GM06990 (cell line): Measurements from ENCODE around the gene ANKMY1.
"Not testable (repeated sequence)": the region's sequence is repeated elsewhere in the genome, so short reads cannot be mapped to it uniquely, and the experiment has no call there.

Experiments used
- DNase-seq: peaks from one replicate; pipeline ENCODE4 v3.0.0-alpha.2; 2011; ENCODE audit not compliant: insufficient read length; ENCODE audit errors: extremely low read depth
- H3K27me3 ChIP-seq: replicated peaks from 2 replicates; pipeline ENCODE4 v1.6.0; 2011; ENCODE audit warnings: low read length; ENCODE audit not compliant: control insufficient read depth, insufficient read depth
- H3K36me3 ChIP-seq: 2 replicates; pipeline ENCODE4 v1.5.1; 2011; ENCODE audit warnings: low read length; ENCODE audit not compliant: control insufficient read depth, insufficient read depth
- H3K4me3 ChIP-seq: replicated peaks from 2 replicates; pipeline ENCODE4 v1.5.1; 2011; ENCODE audit warnings: low read depth, mild to moderate bottlenecking, control low read depth, low read length
- CTCF ChIP-seq: IDR thresholded peaks from 2 replicates; pipeline ENCODE4 v1.5.1; 2011; ENCODE audit warnings: low read length, control low read depth, mild to moderate bottlenecking, inconsistent platforms; ENCODE audit not compliant: insufficient read depth, poor library complexity, severe bottlenecking

The ANKMY1 gene

GRCh38 chr2:240526521-240526920, 31.3 kb downstream of the ANKMY1 start:
- Histone ChIP-seq H3K4me3 (no peak overlapping the region), H3K36me3 (peaks cover 14% of the 10 kb centered on the region), H3K27me3 (no peaks in the 10 kb centered on the region)
- DNase-seq: no peak
- no peak for TF ChIP-seq CTCF

- no peak for TF ChIP-seq CTCF
- H3K36me3 ChIP-seq: peaks cover 14% of the 10 kb centered on the region
- H3K27me3 ChIP-seq: no peaks in the 10 kb centered on the region
- DNase-seq: no peak
- H3K4me3 ChIP-seq: no peak overlapping the region
Observed at GRCh38 chr2:240525802-240526201, 32.0 kb downstream of the ANKMY1 start.

- TF ChIP-seq CTCF: no peak
- Histone ChIP-seq H3K4me3 (no peak overlapping the region), H3K27me3 (no peaks in the 10 kb centered on the region), H3K36me3 (peaks cover 14% of the 10 kb centered on the region)
- DNase-seq: no peak
Observed at GRCh38 chr2:240524963-240525718, 32.6 kb downstream of the ANKMY1 start.

- no peak for TF ChIP-seq CTCF
- DNase-seq: no peak
Observed at GRCh38 chr2:240523451-240524281, 34.1 kb downstream of the ANKMY1 start.

GRCh38 chr2:240522406-240522805, 35.4 kb downstream of the ANKMY1 start:
- DNase-seq: no peak
- no peak for TF ChIP-seq CTCF
- Histone ChIP-seq H3K36me3 (peaks cover 14% of the 10 kb centered on the region), H3K27me3 (no peaks in the 10 kb centered on the region), H3K4me3 (no peak overlapping the region)

More at GRCh38 chr2:240523451-240524281, 34.1 kb downstream of the ANKMY1 start:
- no peaks in the 10 kb centered on the region for H3K27me3 ChIP-seq
- H3K4me3 ChIP-seq: no peak overlapping the region
- H3K36me3 ChIP-seq: peaks cover 14% of the 10 kb centered on the region

GRCh38 chr2:240521885-240522284, 35.9 kb downstream of the ANKMY1 start:
- not testable (repeated sequence) for H3K27me3 ChIP-seq, H3K4me3 ChIP-seq, DNase-seq
- H3K36me3 ChIP-seq: peaks cover 14% of the 10 kb centered on the region
